Gastrocnemius medialis (tissue), 4 donors: Measurements from ENCODE around the gene SHROOM3.

Experiments used
- CTCF ChIP-seq, 5 experiments: fragments of 450-650 bp in 3 of 5; fragments of 200-600 bp in 2 of 5; sonication (generic) in 2 of 5; IDR thresholded peaks in 4 of 5; conservative IDR thresholded peaks in 1 of 5; 1 replicate in 4 of 5; 2 replicates in 1 of 5; pipeline ENCODE4 v1.5.1; 2016 to 2019; ENCODE audit warnings: antibody characterized with exemption in 5 of 5, mild to moderate bottlenecking in 3 of 5, moderate library complexity in 3 of 5
- POLR2A ChIP-seq, 2 donors: fragments of 450-650 bp; IDR thresholded peaks; one replicate each; pipeline ENCODE4 v1.6.1; 2017; ENCODE audit warnings: antibody characterized with exemption in 2 of 2, mild to moderate bottlenecking in 2 of 2, moderate library complexity in 2 of 2

GRCh38 chr4:76410636-76411035 is 24.4 kb upstream of the SHROOM3 start:
- TF ChIP-seq POLR2A (IDR thresholded peaks at IDR 0.05) (no peak), CTCF (IDR thresholded peaks at IDR 0.05 in 4 of 5, conservative IDR thresholded peaks at IDR 0.05 in 1 of 5) (no peak)
